Smooth muscle cell (in vitro differentiated cells): ENCODE results near the gene RBM39. TPM values are rescaled to one million over a fixed set of nuclear protein-coding genes. Genes with fewer than 3 reads are reported as not detected.
A peak's percentile ranks its signal among the peaks of the same experiment; 100 is the strongest.
"Not testable (repeated sequence)": the region's sequence is repeated elsewhere in the genome, so short reads cannot be mapped to it uniquely, and the experiment has no call there.

ENCODE experiments used
- DNase-seq: peaks from one replicate; lab custom pipeline; 2025; ENCODE audit not compliant: unreplicated experiment; lab: John Stamatoyannopoulos, UW
- H2AFZ ChIP-seq: fragments of 200-600 bp; sonication (generic); 2 replicates; pipeline ENCODE4 v1.6.0; 2016; ENCODE audit warnings: antibody characterized with exemption, low read depth, mild to moderate bottlenecking
- H3F3A ChIP-seq: fragments of 200-600 bp; sonication (generic); 2 replicates; pipeline ENCODE4 v1.6.0; 2017; ENCODE audit warnings: antibody characterized with exemption, low read depth
- H3K27ac ChIP-seq: fragments of 200-600 bp; sonication (generic); 2 replicates; pipeline ENCODE4 v1.5.1; 2016; ENCODE audit warnings: low read depth, mild to moderate bottlenecking
- H3K27me3 ChIP-seq: fragments of 200-600 bp; sonication (generic); 2 replicates; pipeline ENCODE4 v1.6.1; 2016; ENCODE audit warnings: low read depth, mild to moderate bottlenecking
- H3K36me3 ChIP-seq: fragments of 200-600 bp; sonication (generic); 2 replicates; pipeline ENCODE4 v1.5.1; 2016; ENCODE audit warnings: low read depth
- H3K4me1 ChIP-seq: fragments of 200-600 bp; sonication (generic); 2 replicates; pipeline ENCODE4 v1.5.1; 2016; ENCODE audit warnings: low read depth
- H3K4me2 ChIP-seq: fragments of 200-600 bp; sonication (generic); 2 replicates; pipeline ENCODE4 v1.6.0; 2016; ENCODE audit warnings: mild to moderate bottlenecking
- H3K4me3 ChIP-seq: fragments of 200-600 bp; sonication (generic); 2 replicates; pipeline ENCODE4 v1.5.1; 2016; ENCODE audit warnings: mild to moderate bottlenecking
- H3K79me2 ChIP-seq: fragments of 200-600 bp; sonication (generic); 2 replicates; pipeline ENCODE4 v1.6.0; 2016; ENCODE audit warnings: low read depth, mild to moderate bottlenecking
- H3K9ac ChIP-seq: fragments of 200-600 bp; sonication (generic); 2 replicates; pipeline ENCODE4 v1.6.0; 2016; ENCODE audit warnings: low read depth
- H3K9me3 ChIP-seq: fragments of 200-600 bp; sonication (generic); replicated peaks from 2 replicates; pipeline ENCODE4 v1.5.1; 2016; ENCODE audit warnings: low read depth
- H4K20me1 ChIP-seq: fragments of 200-600 bp; sonication (generic); 2 replicates; pipeline ENCODE4 v1.6.0; 2016; ENCODE audit warnings: low read depth
- CTCF ChIP-seq: fragments of 200-600 bp; sonication (generic); IDR thresholded peaks from 2 replicates; pipeline ENCODE4 v1.5.1; 2017; ENCODE audit warnings: borderline replicate concordance, mild to moderate bottlenecking, antibody characterized with exemption; ENCODE audit not compliant: insufficient read depth, poor library complexity, severe bottlenecking
- WGBS: methylation state at CpG from one replicate; pipeline ENCODE4 v1.1.7; 2016; ENCODE audit warnings: low lambda C conversion rate; 5-methylcytosine and 5-hydroxymethylcytosine counted together
- polyA plus RNA-seq: library from polyadenylated mRNA; unstranded; fragments of >200 nt; fragmentation: Nextera tagmentation; extraction: Ambion mirVana; gene quantifications from 2 replicates; pipeline ENCODE4 v1.2.1, GENCODE V29; 2016
- total RNA-seq: library from RNA; depleted of rRNA; stranded (reverse); fragments of >200 nt; gene quantifications from 2 replicates; pipeline ENCODE4 v1.2.3, GENCODE V29; 2014

RBM39 gene
- total and polyA plus RNA-seq, 2 experiments from 2014 or later, result 139 to 408 TPM

DNA sequence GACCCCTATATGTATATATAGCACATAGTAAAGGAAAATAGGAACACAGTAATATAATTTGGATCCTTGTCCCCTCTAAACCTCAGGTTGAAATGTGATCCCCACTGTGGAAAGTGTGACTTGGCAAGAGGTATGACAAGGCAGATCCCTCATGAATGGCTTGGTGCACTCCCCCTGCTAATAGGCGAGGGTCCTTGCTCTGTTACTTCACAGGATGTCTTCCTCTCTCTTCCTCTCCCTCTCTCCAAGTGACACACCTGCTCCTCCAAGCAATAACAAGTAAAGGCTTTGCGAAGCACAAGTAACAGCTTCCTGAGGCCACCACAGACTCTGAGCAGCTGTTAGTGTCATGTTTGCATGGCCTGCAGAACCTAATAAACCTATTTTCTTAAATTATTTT lies 26.4 kb downstream of the RBM39 start:
- Histone ChIP-seq H3K79me2 (peaks cover 99% of the 10 kb centered on the region), H3K4me2 (no peak overlapping the region), H3F3A (peaks cover 75% of the 10 kb centered on the region), H3K36me3 (peaks cover 64% of the 10 kb centered on the region), H2AFZ (no peak overlapping the region), H3K27ac (peak overlapping the region; percentile 52), H3K9me3 (no peaks in the 10 kb centered on the region), H3K27me3 (no peaks in the 10 kb centered on the region), H3K4me1 (no peaks in the 10 kb centered on the region), H3K9ac (no peak overlapping the region), H3K4me3 (no peak overlapping the region), H4K20me1 (peaks cover 100% of the 10 kb centered on the region)
- DNase-seq, result no peak
- no peak for TF ChIP-seq CTCF
- 100% methylated on average over 2 of the region's 2 CpGs for WGBS

- Histone ChIP-seq H3K9me3 (no peaks in the 10 kb centered on the region), H3F3A (peaks cover 69% of the 10 kb centered on the region), H2AFZ (no peak overlapping the region), H3K4me1 (no peaks in the 10 kb centered on the region), H3K27ac (peak overlapping the region; percentile 1), H3K4me2 (no peak overlapping the region), H3K79me2 (peaks cover 99% of the 10 kb centered on the region), H4K20me1 (peaks cover 100% of the 10 kb centered on the region), H3K36me3 (peaks cover 62% of the 10 kb centered on the region), H3K27me3 (no peaks in the 10 kb centered on the region), H3K9ac (no peak overlapping the region), H3K4me3 (no peak overlapping the region)
- WGBS, result 91% methylated on average over 4 of the region's 4 CpGs
- DNase-seq, result no peak
- no peak for TF ChIP-seq CTCF
Observed at GRCh38 chr20:35714127-35714526, 27.9 kb downstream of the RBM39 start.

GRCh38 chr20:35713120-35713519 lies 28.9 kb downstream of the RBM39 start:
- DNase-seq, H3K27me3 ChIP-seq, H3K9me3 ChIP-seq, H3K4me2 ChIP-seq, H3K4me1 ChIP-seq, H3K4me3 ChIP-seq, H2AFZ ChIP-seq, H3K9ac ChIP-seq: not testable (repeated sequence)
- peaks cover 100% of the 10 kb centered on the region for H4K20me1 ChIP-seq
- peak overlapping the region; percentile 9 for H3K27ac ChIP-seq
- peaks cover 99% of the 10 kb centered on the region for H3K79me2 ChIP-seq
- H3F3A ChIP-seq, result peaks cover 69% of the 10 kb centered on the region
- WGBS, result 95% methylated on average over 9 of the region's 9 CpGs
- H3K36me3 ChIP-seq, result peaks cover 69% of the 10 kb centered on the region

DNA sequence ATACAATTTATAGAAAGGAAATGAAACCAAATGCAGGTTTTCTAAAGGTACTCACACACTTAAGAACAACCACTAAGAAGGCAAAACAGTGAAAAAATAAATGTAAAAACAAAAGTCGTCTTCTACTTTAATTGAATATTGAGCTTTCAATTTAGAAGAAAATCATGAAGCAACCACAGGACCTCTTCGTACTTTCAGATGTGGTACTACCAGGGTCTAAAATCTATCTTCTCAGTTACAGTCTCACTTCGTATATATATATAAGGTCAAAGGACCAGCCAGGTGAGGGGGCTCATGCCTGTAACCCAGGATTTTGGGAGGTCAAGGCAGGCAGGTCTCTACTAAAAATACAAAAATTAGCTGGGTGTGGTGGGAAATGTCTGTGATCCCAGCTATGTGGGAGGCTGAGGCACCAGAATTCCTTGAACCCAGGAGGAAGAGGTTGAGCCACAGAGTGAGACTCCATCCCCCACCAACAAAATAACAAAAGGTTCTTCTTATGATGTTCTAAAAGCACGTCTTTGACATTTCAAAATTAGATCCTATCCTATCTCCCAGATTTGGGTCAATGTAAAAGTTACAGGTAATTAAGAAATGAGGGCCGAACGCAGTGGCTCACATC lies 30.4 kb downstream of the RBM39 start:
- H3K4me2 ChIP-seq, result no peak overlapping the region
- no peak for DNase-seq
- H3K4me3 ChIP-seq, result no peak overlapping the region
- no peaks in the 10 kb centered on the region for H3K4me1 ChIP-seq
- H3K27ac ChIP-seq, result peak overlapping the region; percentile 47
- H4K20me1 ChIP-seq, result peaks cover 100% of the 10 kb centered on the region
- H3K36me3 ChIP-seq, result peaks cover 58% of the 10 kb centered on the region
- H3K79me2 ChIP-seq, result peaks cover 97% of the 10 kb centered on the region
- TF ChIP-seq CTCF, result no peak
- H3K27me3 ChIP-seq, result no peaks in the 10 kb centered on the region
- H3F3A ChIP-seq, result peaks cover 73% of the 10 kb centered on the region
- no peaks in the 10 kb centered on the region for H3K9me3 ChIP-seq
- H2AFZ ChIP-seq, result no peak overlapping the region
- H3K9ac ChIP-seq, result no peak overlapping the region
- 92% methylated on average over 6 of the region's 6 CpGs for WGBS
